K562 (cell line): Measurements from ENCODE around the gene AGO1. TPM values are rescaled to one million over a fixed set of nuclear protein-coding genes. Genes with fewer than 3 reads are reported as not detected.

ENCODE experiments used
- ATAC-seq: fragments of 200-7000 bp; cut with Tn5 transposase; 3 replicates; pipeline ENCODE4 v1.9.1; 2020; ENCODE audit warnings: moderate library complexity
- BruUV-seq: library from RNA; stranded (reverse); fragments of 400-500 nt; replicated peaks from 2 replicates; lab custom pipeline; 2021; lab: Mats Ljungman, UMichigan
- CTCF ChIA-PET: fragments of 300-600 bp; formaldehyde crosslinking; extraction: SDS; loops from one replicate; lab custom pipeline; 2021; ENCODE audit warnings: low intra/inter-chr PET ratio; lab: Yijun Ruan, JAX
- POLR2A ChIA-PET: fragments of 300-600, 350-650 bp; sonication (Branson Sonifier 250); formaldehyde crosslinking; extraction: SDS; loops from one replicate; lab custom pipeline; 2021; ENCODE audit warnings: antibody characterized with exemption, inconsistent platforms; lab: Yijun Ruan, JAX
- DNase-seq, 4 experiments: peaks; one replicate each; pipeline versions ENCODE4 v3.0.0 to v3.0.0-alpha.2; 2011 to 2018; ENCODE audit warnings: low spot score in 3 of 4, mixed read lengths in 3 of 4; ENCODE audit errors: extremely low read depth in 1 of 4
- FAIRE-seq: peaks from 2 replicates; lab custom pipeline; 2011; peaks lifted over from hg19 to GRCh38; lab: Jason Lieb, UNC
- H2AFZ ChIP-seq: 2 replicates; pipeline ENCODE4 v1.6.0; 2011; ENCODE audit warnings: low read depth, low read length, control low read depth, inconsistent platforms
- H3K27ac ChIP-seq: fragments of 200-600 bp; 3 replicates; pipeline ENCODE4 v1.8.0; 2011; ENCODE audit warnings: low read depth, mild to moderate bottlenecking, control low read depth, inconsistent platforms, low read length, moderate library complexity, mixed read lengths; ENCODE audit errors: extremely low read depth
- H3K27me3 ChIP-seq, 2 experiments: fragments of 300-600 bp in 1 of 2; 2 replicates in 1 of 2; 3 replicates in 1 of 2; pipeline versions ENCODE4 v1.6.0 to v1.8.0; 2011; ENCODE audit warnings: inconsistent platforms in 2 of 2, low read length in 2 of 2, mild to moderate bottlenecking in 1 of 2, mixed read lengths in 1 of 2, moderate library complexity in 1 of 2; ENCODE audit not compliant: control insufficient read depth in 2 of 2, insufficient read depth in 2 of 2
- H3K36me3 ChIP-seq: fragments of 300-600 bp; 3 replicates; pipeline ENCODE4 v1.8.0; 2011; ENCODE audit warnings: mild to moderate bottlenecking, low read length, inconsistent platforms; ENCODE audit not compliant: control insufficient read depth, insufficient read depth
- H3K4me1 ChIP-seq, 2 experiments: fragments of 200-600 bp in 1 of 2; replicated peaks in 1 of 2; 2 replicates in 1 of 2; 3 replicates in 1 of 2; pipeline versions ENCODE4 v1.5.1 to v1.8.0; 2011; ENCODE audit warnings: inconsistent platforms in 2 of 2, low read length in 2 of 2, mild to moderate bottlenecking in 1 of 2, mixed read lengths in 1 of 2, moderate library complexity in 1 of 2; ENCODE audit not compliant: control insufficient read depth in 2 of 2, insufficient read depth in 2 of 2
- H3K4me2 ChIP-seq: 2 replicates; pipeline ENCODE4 v1.6.1; 2011; ENCODE audit warnings: low read length, control low read depth, inconsistent platforms, mixed read lengths; ENCODE audit not compliant: insufficient read depth
- H3K4me3 ChIP-seq: fragments of 200-600 bp; sonication (generic), shearing (Covaris generic); 2 replicates; pipeline ENCODE4 v1.5.1; 2016; ENCODE audit warnings: control low read depth, inconsistent platforms
- H3K79me2 ChIP-seq: fragments of 200-600 bp; 3 replicates; pipeline ENCODE4 v1.8.0; 2011; ENCODE audit warnings: low read length, inconsistent platforms; ENCODE audit not compliant: control insufficient read depth, insufficient read depth
- H3K9ac ChIP-seq, 2 experiments: 2 replicates each; pipeline versions ENCODE4 v1.6.0 to v1.6.1; 2011; ENCODE audit warnings: low read depth in 2 of 2, low read length in 2 of 2, control low read depth in 1 of 2, inconsistent platforms in 1 of 2, mild to moderate bottlenecking in 1 of 2, mixed read lengths in 1 of 2; ENCODE audit not compliant: insufficient read depth in 1 of 2
- H3K9me1 ChIP-seq: one replicate; pipeline ENCODE4 v1.6.0; 2011; ENCODE audit warnings: inconsistent platforms, mild to moderate bottlenecking, low read length, moderate library complexity; ENCODE audit not compliant: control insufficient read depth, insufficient read depth
- H3K9me3 ChIP-seq: replicated peaks from 2 replicates; pipeline ENCODE4 v1.5.1; 2011; ENCODE audit warnings: low read depth, low read length, inconsistent platforms; ENCODE audit not compliant: control insufficient read depth, insufficient read depth
- H4K20me1 ChIP-seq: replicated peaks from 2 replicates; pipeline ENCODE4 v1.6.1; 2011; ENCODE audit warnings: low read length, inconsistent platforms, mixed read lengths; ENCODE audit not compliant: control insufficient read depth, insufficient read depth
- BACH1 ChIP-seq: fragments of 200-800 bp; sonication (Bioruptor generic); IDR thresholded peaks from 2 replicates; pipeline ENCODE4 v1.6.1; 2016; ENCODE audit warnings: missing genetic modification characterization, missing compliant biosample characterization
- COPS2 ChIP-seq: fragments of 450-650 bp; conservative IDR thresholded peaks from 2 replicates; pipeline ENCODE4 v1.6.1; 2016; ENCODE audit warnings: mild to moderate bottlenecking, moderate library complexity
- EZH2 ChIP-seq: IDR thresholded peaks from 2 replicates; pipeline ENCODE4 v1.6.1; 2012; ENCODE audit warnings: low read depth, mild to moderate bottlenecking, inconsistent platforms, low read length, borderline replicate concordance
- FOXK2 ChIP-seq, 2 experiments: fragments of 450-650 bp; IDR thresholded peaks in 1 of 2; conservative IDR thresholded peaks in 1 of 2; 2 replicates each; pipeline ENCODE4 v1.6.1; 2016; ENCODE audit warnings: low read depth in 2 of 2, mild to moderate bottlenecking in 1 of 2
- POLR2B ChIP-seq: fragments of 450-650 bp; IDR thresholded peaks from 2 replicates; pipeline ENCODE4 v1.6.1; 2018; ENCODE audit warnings: low read depth; ENCODE audit not compliant: partially characterized antibody
- RFX7 ChIP-seq: fragments of 250-450 bp; sonication (Bioruptor Pico); IDR thresholded peaks from 2 replicates; pipeline ENCODE4 v1.5.1; 2021; ENCODE audit warnings: mild to moderate bottlenecking
- ZBTB26 ChIP-seq: fragments of 450-650 bp; formaldehyde crosslinking; IDR thresholded peaks from 2 replicates; pipeline ENCODE4 v1.4.0; 2022; ENCODE audit warnings: missing genetic modification characterization
- ZC3H11A ChIP-seq: IDR thresholded peaks from 2 replicates; pipeline ENCODE4 v1.6.1; 2012; ENCODE audit warnings: low read depth, low read length, improper control_type of control experiment
- ZEB2 ChIP-seq: fragments of 450-650 bp; IDR thresholded peaks from 2 replicates; pipeline ENCODE4 v1.6.1; 2016
- ZNF41 ChIP-seq: fragments of 250-450 bp; sonication (Bioruptor Pico); conservative IDR thresholded peaks from 2 replicates; pipeline ENCODE4 v1.4.0; 2020; ENCODE audit warnings: mild to moderate bottlenecking
- WGBS: fragments of 100-300 bp; shearing (Covaris generic); methylation state at CpG from one replicate; pipeline ENCODE4 v1.1.6; 2016; ENCODE audit warnings: low coverage, mixed read lengths; ENCODE audit not compliant: insufficient coverage; ENCODE audit errors: missing lambda C conversion rate; 5-methylcytosine and 5-hydroxymethylcytosine counted together
- in situ Hi-C: fragments of 300-500 bp; cut with MboI; formaldehyde crosslinking; loops from 4 replicates; pipeline ENCODE4 v1.15.0; 2018; ENCODE audit warnings: inconsistent platforms, mixed read lengths
- intact Hi-C: fragments of 100-400 bp; cut with micrococcal nuclease; formaldehyde crosslinking; loops from 2 replicates; pipeline ENCODE4 v1.14.2; 2022
- polyA plus RNA-seq, 8 experiments: library from polyadenylated mRNA; depleted of rRNA in 4 of 8; stranded (reverse) in 5 of 8; unstranded in 3 of 8; fragments of >200 nt; fragmentation: Nextera tagmentation in 2 of 8; fragmentation: Illumina TruSeq in 1 of 8; extraction: Ambion mirVana in 2 of 8; extraction: Trizol in 1 of 8; gene quantifications; 2 replicates each; pipeline versions ENCODE4 v1.2.1 to v1.2.3, GENCODE V29; 2011 to 2014; ENCODE audit warnings: inconsistent platforms in 1 of 8, missing spikeins in 1 of 8
- total RNA-seq, 7 experiments: library from RNA; depleted of rRNA in 6 of 7; stranded (reverse); fragments of >200 nt in 6 of 7; fragmentation: Illumina TruSeq in 2 of 7; extraction: Trizol in 2 of 7; gene quantifications; 2 replicates each; pipeline versions ENCODE4 v1.2.1 to v1.2.3, GENCODE V29; 2011 to 2021; ENCODE audit warnings: low replicate concordance in 1 of 7
- TF ChIP-seq, protein P1 (sequence below), 2 experiments: fragments of 450-650 bp in 1 of 2; IDR thresholded peaks; 2 replicates each; pipeline ENCODE4 v1.6.1; 2011 to 2017; ENCODE audit warnings: low read depth in 2 of 2, antibody characterized with exemption in 1 of 2, borderline replicate concordance in 1 of 2, low read length in 1 of 2, mild to moderate bottlenecking in 1 of 2, mixed read lengths in 1 of 2; ENCODE audit not compliant: control insufficient read depth in 1 of 2
- TF ChIP-seq, protein P2 (sequence below): fragments of 450-650 bp; formaldehyde crosslinking; IDR thresholded peaks from 2 replicates; pipeline ENCODE4 v1.4.0; 2022; ENCODE audit warnings: missing genetic modification characterization

The AGO1 gene
- total and polyA plus RNA-seq, 9 of the 15 experiments (the other 6 are each of a cell fraction or from before 2014, with no cell fraction given), result 7.3 to 64.2 (median 26.0) TPM

GRCh38 chr1:35929730-35930592 is 47.0 kb downstream of the AGO1 start:
- Histone ChIP-seq H3K36me3 (peaks cover 20% of the 10 kb centered on the region), H3K79me2 (peaks cover 42% of the 10 kb centered on the region), H3K9me1 (no peaks in the 10 kb centered on the region), H4K20me1 (no peaks in the 10 kb centered on the region), H3K9me3 (no peaks in the 10 kb centered on the region), H3K4me2 (peak overlapping the region; percentile 94), H3K27me3 (no peaks in the 10 kb centered on the region), H3K4me1 (peaks cover 6 to 19% of the 10 kb centered on the region in 2 experiments; a peak in 4 of 5 replicates), H2AFZ (peak overlapping the region; percentile 89), H3K4me3 (peak overlapping the region; percentile 86), H3K9ac (peak overlapping the region; percentile 78 to 98), H3K27ac (peak overlapping the region; percentile 93)
- intact Hi-C loops, result loop anchor here (5.0 kb wide), 2 partner anchors 68 to 157 kb away; partner anchors contain the start of gene ADPRS
- ChIA-PET POLR2A (interaction anchor here (0.7 to 4.1 kb wide), 11 partner anchors 9 to 104 kb away, joined by 3 to 22 read pairs (median 3); no protein-coding TSS in a partner anchor), CTCF (no interaction called here)
- BruUV-seq, result TSS peak; percentile 87
- 4% methylated on average over 15 of the region's 15 CpGs for WGBS
- DNase-seq (peak; percentile 58 to 80 (median 67)), FAIRE-seq (peak; percentile 67), ATAC-seq (peak; percentile 43)
- in situ Hi-C loops, result no loop called here
- TF ChIP-seq FOXK2 (conservative IDR thresholded peaks at IDR 0.05 in 1 of 2, IDR thresholded peaks at IDR 0.05 in 1 of 2; ENCODE audit: low read depth in 2 of 2), result 0 out of 4 replicates have a peak, but pooled peaks of 1 of the 2 experiments have one; percentile 21
- no peak for TF ChIP-seq BACH1 (tag)
- peak; percentile 72 for TF ChIP-seq POLR2B
- TF ChIP-seq, protein P1, sequence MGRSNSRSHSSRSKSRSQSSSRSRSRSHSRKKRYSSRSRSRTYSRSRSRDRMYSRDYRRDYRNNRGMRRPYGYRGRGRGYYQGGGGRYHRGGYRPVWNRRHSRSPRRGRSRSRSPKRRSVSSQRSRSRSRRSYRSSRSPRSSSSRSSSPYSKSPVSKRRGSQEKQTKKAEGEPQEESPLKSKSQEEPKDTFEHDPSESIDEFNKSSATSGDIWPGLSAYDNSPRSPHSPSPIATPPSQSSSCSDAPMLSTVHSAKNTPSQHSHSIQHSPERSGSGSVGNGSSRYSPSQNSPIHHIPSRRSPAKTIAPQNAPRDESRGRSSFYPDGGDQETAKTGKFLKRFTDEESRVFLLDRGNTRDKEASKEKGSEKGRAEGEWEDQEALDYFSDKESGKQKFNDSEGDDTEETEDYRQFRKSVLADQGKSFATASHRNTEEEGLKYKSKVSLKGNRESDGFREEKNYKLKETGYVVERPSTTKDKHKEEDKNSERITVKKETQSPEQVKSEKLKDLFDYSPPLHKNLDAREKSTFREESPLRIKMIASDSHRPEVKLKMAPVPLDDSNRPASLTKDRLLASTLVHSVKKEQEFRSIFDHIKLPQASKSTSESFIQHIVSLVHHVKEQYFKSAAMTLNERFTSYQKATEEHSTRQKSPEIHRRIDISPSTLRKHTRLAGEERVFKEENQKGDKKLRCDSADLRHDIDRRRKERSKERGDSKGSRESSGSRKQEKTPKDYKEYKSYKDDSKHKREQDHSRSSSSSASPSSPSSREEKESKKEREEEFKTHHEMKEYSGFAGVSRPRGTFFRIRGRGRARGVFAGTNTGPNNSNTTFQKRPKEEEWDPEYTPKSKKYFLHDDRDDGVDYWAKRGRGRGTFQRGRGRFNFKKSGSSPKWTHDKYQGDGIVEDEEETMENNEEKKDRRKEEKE (IDR thresholded peaks at IDR 0.05; ENCODE audit: borderline replicate concordance in 1 of 2, control insufficient read depth in 1 of 2, low read depth in 2 of 2, low read length in 1 of 2), result 0 out of 4 replicates have a peak, but pooled peaks of 1 of the 2 experiments have one; percentile 9
- TF ChIP-seq ZBTB26 (CRISPR knock-in tag), result peak; percentile 70; the same call in 1 of the 2 replicates
- 0 out of 2 replicates have a peak, but pooled peaks have one; percentile 44 for TF ChIP-seq ZNF41
- TF ChIP-seq, protein P2, sequence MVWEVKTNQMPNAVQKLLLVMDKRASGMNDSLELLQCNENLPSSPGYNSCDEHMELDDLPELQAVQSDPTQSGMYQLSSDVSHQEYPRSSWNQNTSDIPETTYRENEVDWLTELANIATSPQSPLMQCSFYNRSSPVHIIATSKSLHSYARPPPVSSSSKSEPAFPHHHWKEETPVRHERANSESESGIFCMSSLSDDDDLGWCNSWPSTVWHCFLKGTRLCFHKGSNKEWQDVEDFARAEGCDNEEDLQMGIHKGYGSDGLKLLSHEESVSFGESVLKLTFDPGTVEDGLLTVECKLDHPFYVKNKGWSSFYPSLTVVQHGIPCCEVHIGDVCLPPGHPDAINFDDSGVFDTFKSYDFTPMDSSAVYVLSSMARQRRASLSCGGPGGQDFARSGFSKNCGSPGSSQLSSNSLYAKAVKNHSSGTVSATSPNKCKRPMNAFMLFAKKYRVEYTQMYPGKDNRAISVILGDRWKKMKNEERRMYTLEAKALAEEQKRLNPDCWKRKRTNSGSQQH (CRISPR knock-in tag), result peak; percentile 79; the same call in 1 of the 2 replicates
- no peak for TF ChIP-seq EZH2
- peak; percentile 53; the same call in 1 of the 2 replicates for TF ChIP-seq RFX7 (CRISPR knock-in tag)
- TF ChIP-seq ZC3H11A, result no peak
- TF ChIP-seq COPS2, result no peak
- TF ChIP-seq ZEB2, result 0 out of 2 replicates have a peak, but pooled peaks have one; percentile 17
